GM04504 (cell line): ENCODE data around the gene UFD1.
"Not testable (repeated sequence)": the region's sequence is repeated elsewhere in the genome, so short reads cannot be mapped to it uniquely, and the experiment has no call there.

Experiments used
- DNase-seq: peaks from one replicate; pipeline ENCODE4 v3.0.0-alpha.2; 2012; ENCODE audit warnings: low read depth

Gene UFD1

GRCh38 chr22:19448739-19449421 lies 30.1 kb downstream of the UFD1 start:
- DNase-seq, result no peak

- DNase-seq, result no peak
Measured at GRCh38 chr22:19448076-19448607, 30.9 kb downstream of the UFD1 start.

- peak; percentile 81 for DNase-seq
Measured at GRCh38 chr22:19447330-19448075, 31.5 kb downstream of the UFD1 start, which contains the start of gene C22orf39. Gene C22orf39 (minus strand): TSS chr22:19447711. CDS start chr22:19447688, 23 bp downstream.

- no peak for DNase-seq
Measured at GRCh38 chr22:19446603-19447329, 32.2 kb downstream of the UFD1 start.

- DNase-seq, result not testable (repeated sequence)
Measured at GRCh38 chr22:19445279-19445982, 33.6 kb downstream of the UFD1 start.

- no peak for DNase-seq
Measured at GRCh38 chr22:19443544-19444211, 35.3 kb downstream of the UFD1 start.

GRCh38 chr22:19442166-19442565 lies 36.8 kb downstream of the UFD1 start:
- no peak for DNase-seq

GRCh38 chr22:19440411-19441195 lies 38.4 kb downstream of the UFD1 start:
- no peak for DNase-seq

GRCh38 chr22:19438298-19438697 lies 40.7 kb downstream of the UFD1 start:
- DNase-seq, result no peak

- DNase-seq, result not testable (repeated sequence)
Measured at GRCh38 chr22:19436444-19437161, 42.4 kb downstream of the UFD1 start.

GRCh38 chr22:19434829-19435580 lies 44.0 kb downstream of the UFD1 start:
- DNase-seq, result no peak

GRCh38 chr22:19434401-19434800 lies 44.6 kb downstream of the UFD1 start:
- no peak for DNase-seq

GRCh38 chr22:19432133-19432851 lies 46.7 kb downstream of the UFD1 start, which contains the start of gene MRPL40:
Gene MRPL40 (plus strand): TSS chr22:19432545. CDS start chr22:19432555, 10 bp downstream.
- DNase-seq, result peak; percentile 83

GRCh38 chr22:19431649-19432132 lies 47.3 kb downstream of the UFD1 start, which contains the start of gene HIRA:
Gene HIRA (minus strand): TSS chr22:19431733. CDS start chr22:19431476, 257 bp downstream.
- peak; percentile 39 for DNase-seq

- no peak for DNase-seq
Measured at GRCh38 chr22:19430890-19431541, 48.0 kb downstream of the UFD1 start.

- no peak for DNase-seq
Measured at GRCh38 chr22:19429950-19430889, 48.8 kb downstream of the UFD1 start.
